GM21619 (cell line): ENCODE data around the gene ADRA1B.

ENCODE experiments used
- ATAC-seq: cut with Tn5 transposase; IDR thresholded peaks from one replicate; pipeline ENCODE4 v1.9.1; 2021; ENCODE audit not compliant: unreplicated experiment

ADRA1B gene

GRCh38 chr5:159915904-159916840 is at the start of gene ADRA1B:
Gene ADRA1B, plus strand, starts transcription at chr5:159916482. Its CDS starts 424 bp downstream, at chr5:159916906.
- ATAC-seq: peak; percentile 78

DNA sequence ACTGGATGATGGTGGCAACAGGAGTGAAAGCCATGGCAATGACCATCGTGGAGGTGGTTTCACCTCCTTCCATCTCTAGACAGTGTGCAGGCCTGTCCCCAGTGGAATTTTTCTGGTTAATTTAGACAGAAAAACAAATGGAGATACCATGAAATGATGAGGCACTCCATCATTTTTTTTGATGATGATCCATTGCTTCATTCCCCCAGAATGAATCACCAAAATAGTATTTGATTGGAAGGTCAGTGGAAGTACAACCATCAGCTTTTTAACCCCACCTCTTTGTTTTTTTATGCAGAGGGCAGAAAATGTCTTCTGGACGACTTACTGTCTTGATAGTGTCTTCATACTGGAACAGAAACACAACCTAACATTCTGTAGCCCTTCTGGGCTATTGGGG is 42.6 kb upstream of the ADRA1B start:
- ATAC-seq: no peak

DNA sequence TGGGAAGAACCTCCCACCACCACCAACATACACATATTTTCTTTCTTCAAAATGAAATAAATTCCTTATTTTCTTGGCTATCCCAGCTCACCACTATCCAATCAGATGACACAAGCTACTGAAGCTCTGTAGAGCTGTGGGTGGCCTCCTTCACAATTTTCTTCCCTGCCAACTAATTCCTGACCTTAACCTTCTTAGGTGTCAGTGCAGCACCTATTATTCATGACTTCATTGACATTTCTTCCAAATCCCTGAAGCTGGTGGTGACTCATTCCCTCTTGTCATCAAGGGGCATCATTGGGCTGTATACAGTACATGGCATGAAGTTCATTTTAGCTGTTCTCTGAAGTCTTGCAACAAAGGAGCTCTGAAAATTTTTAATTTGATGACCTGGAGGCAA is 42.0 kb upstream of the ADRA1B start:
- no peak for ATAC-seq

DNA sequence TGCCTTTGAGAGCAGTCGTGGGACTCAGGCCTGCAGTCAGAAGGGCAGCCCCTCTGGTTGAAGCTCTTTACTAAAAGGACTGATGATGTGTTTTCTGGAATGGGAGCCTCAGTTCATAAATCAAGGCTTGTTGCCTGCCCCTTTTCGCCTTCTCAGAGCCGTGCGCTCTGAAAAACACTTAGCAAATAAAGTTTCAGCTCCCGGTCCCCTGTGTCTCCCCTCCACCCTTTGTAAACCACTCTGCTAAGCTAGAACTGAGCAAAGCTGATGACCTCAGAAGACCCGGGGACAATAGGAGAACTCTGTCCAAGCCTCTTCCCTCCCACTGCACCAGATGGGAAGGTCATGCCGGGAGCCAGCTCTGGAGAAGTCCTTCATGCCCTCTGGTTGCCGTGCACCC is 39.3 kb upstream of the ADRA1B start:
- no peak for ATAC-seq

GRCh38 chr5:159877894-159878448 is 38.3 kb upstream of the ADRA1B start:
- ATAC-seq: no peak

GRCh38 chr5:159878988-159879471 is 37.3 kb upstream of the ADRA1B start:
- ATAC-seq: no peak

- ATAC-seq: no peak
Observed at GRCh38 chr5:159880676-159881075, 35.6 kb upstream of the ADRA1B start.

DNA sequence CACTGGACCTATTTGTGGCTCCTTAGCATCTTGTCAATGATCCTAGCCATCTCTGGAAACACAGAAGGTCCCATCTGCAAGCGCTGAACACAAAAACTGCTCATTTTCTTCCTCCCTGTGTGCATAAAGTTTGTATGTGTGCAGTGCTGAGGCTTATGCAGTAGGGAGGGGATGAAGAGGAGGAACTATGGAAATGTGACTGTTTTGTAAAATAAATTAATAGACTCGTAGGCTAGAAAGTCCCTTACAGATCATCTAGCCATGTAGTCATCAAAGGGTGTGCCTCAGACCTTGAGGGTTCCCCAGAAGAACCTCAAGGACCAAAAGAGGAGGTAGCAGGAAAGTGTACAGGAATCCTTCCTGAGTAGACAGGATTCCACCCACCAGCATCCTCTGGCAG is 34.3 kb upstream of the ADRA1B start:
- no peak for ATAC-seq

DNA sequence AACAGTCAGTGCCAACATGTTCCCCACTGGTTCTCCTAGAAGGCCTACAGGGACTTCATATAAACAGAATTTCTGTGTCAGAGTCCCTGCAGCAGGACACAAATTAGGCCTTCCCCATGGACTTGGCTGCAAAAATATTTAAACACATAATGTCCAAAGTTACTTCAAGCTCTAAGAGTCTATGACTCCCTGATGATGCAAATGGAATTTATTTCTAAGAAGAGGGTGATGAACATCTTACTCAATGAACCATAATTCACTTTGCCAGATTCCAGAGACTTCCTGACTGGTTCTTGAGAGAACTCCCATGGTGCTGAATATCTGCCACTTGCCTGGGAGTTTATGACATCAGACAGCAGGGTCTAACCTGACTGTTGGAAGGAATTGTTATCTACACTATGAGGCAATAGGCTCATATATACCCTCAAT is 32.7 kb upstream of the ADRA1B start:
- no peak for ATAC-seq

DNA sequence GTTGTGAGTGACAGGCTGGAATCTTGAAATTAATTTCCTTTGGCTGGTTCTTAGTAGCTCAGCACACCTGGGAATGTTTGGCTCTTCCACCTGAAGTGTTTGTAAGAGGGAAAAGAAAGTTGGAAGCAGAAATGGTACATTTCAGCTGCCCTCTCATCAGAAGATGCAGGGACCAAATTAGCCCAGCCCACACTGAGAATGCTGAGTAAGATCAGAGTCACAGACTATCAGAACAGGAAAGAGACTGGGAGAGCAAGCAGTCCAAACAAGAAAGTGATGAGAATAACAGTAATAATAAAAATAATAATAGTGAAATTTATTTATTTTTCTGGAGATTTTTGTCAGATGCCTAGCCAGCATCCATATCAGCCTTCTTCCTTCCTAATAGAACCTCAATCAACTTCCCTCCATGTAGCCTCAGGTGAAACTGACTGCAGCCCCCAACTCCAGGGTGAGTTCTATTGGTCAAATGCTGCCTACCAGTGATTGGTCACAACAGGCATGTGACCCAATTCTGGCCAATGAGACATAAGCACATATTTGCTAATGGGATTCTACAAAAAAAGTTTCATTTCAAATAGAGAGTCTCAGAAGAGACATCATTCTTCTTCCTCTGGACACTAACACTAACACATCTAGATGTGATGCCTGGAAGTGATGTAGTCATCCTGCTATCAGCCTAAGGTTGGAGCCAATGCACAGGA is 31.2 kb upstream of the ADRA1B start:
- ATAC-seq: no peak

DNA sequence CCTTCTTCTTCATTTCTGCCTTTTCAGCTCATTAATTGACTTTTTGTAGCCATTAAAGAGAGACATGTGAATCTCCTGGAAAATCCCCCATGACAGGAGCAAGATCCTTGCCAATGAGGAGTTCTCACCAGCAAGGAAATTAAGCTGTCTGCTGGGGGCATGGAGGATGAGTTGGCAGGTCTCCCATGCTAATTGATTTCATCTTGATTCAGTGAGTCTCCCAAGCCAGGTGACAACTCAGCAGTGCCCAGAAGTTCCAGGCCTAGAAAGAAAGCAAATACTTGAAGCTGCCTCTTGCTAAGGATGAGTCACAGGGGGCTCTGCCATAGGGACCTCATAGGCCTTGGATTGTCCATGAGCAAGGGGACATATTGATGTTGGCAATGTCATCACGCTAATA is 30.0 kb upstream of the ADRA1B start:
- ATAC-seq: no peak

DNA sequence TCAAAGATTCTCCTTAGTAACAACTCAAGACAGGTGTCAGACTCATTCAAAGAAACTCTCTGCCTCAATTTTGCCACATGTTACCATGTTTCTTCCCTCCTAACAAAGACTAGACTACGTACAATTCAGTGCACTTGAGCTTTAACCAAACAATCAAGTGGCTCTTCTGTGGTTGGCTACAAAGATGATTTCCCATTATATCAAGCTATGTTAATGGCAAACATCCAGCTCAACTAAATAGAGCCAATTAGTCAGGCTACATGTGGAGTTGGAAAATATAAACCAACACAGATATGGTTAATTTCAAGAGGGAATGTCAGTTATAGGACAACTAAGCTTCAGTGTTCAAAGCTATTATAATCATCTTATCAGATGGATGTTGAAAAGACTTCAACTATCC is 29.2 kb upstream of the ADRA1B start:
- ATAC-seq: no peak

GRCh38 chr5:159888860-159889259 is 27.4 kb upstream of the ADRA1B start:
- no peak for ATAC-seq

DNA sequence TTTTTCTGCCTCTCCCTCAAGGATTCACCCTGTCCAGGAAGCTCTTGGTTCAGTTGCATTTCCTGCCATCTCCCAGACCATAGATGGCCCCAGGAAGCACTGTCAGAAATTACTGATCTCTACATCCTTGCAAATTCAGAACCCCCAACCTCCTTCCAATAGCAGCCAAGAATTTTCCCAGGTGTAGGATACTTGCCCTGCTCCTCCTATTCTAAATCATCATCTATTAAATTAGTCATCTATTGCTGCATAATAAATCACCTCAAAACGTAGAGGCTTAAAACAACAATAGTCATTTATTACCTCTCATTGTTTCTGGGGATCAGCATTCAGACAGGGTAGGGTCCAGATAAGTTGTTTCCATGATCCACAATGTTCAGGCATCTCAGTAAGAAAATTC is 26.1 kb upstream of the ADRA1B start:
- no peak for ATAC-seq

GRCh38 chr5:159891371-159891770 is 24.9 kb upstream of the ADRA1B start:
- ATAC-seq: no peak

DNA sequence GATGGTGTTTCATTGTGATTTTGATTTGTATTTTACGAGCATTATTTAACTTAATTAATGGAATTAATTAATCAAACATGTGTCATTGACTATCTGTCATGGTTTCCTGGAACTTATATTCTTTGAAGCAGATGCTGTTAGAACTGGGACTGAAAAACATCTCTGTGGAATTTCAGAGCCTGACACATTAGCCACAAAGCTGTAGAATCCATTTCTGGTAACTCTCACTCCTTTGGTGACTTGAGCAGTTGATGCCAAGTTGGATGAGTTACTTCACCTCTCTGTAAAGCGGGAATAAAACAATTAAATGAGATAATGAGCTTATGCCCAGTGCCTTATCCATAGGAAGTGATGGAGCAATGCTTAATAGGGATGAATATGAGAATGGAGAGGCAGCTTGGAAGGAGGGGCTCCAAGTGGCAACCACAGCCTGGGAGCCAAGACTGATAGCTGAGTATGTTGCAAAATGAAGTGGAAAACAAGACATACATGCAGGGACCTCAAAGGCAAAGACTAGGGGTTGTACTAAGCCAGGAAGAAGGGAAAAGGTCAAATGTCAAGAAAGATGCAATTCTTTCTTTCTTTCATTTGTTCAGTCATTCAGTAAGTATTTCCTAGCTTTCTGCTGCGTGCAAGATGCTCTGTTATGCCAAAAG is 23.1 kb upstream of the ADRA1B start:
- ATAC-seq: no peak

DNA sequence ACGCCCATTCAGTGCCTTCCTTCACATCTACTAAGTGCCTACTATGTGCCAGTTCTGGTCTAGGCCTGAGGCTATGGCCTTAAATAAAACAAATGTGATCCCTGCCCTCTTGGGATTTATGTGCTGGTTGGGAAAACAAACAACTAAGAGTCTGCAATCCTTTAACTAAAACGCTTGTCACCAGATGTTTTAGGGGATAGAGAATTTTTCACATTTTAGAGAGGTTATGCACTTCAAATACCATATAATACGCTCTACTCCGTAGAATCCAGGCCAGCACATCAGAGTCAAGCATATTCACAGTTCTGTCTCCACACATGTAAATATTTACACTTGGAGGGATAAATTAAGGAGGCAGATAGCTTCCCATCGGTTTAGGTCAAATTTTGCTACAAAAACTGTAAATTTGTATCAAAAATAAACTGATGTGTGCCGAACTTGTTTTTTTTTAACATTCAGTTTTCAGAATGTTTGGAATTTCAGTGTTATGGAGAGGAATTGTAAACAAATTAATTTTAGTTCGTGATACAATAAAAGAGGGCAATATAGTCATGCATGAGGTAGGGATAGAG is 22.0 kb upstream of the ADRA1B start:
- no peak for ATAC-seq

DNA sequence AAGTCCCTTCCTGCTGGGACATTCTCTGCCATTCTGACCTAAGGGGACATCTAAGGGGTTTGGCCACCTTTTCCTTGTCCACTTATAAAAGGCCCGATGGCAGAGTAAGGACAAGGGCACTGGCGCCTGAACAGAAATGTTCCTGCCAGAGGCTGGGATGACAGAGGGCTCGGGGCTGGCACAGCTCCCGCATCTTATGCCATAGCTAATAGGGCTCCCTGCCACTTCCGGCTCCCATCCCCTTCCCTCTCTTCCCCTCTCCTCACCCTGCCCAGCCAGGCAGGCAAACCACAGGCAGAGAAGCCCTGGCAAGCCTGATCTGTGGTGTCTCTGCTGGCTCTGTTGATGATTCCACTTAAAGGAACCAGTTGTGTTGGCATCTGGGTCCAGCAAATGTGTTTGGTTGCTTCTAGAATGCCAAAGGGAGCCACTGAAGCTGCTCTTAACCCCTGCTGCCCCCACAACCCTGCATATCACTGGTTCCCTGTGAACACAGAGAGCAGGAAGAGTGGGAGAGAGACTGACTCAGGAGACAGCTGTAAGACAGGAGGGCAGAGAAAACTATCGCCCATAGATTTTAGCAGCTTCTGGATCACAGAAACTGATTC is 18.4 kb upstream of the ADRA1B start:
- ATAC-seq: no peak

GRCh38 chr5:159899067-159900049 is 16.9 kb upstream of the ADRA1B start:
- ATAC-seq: no peak
